DMS53 (cell line): Measurements from ENCODE around the gene PDPN.
A peak's percentile ranks its signal among the peaks of the same experiment; 100 is the strongest.
"Not testable (repeated sequence)": the region's sequence is repeated elsewhere in the genome, so short reads cannot be mapped to it uniquely, and the experiment has no call there.

Experiments used
- DNase-seq: peaks from one replicate; lab custom pipeline; 2025; lab: John Stamatoyannopoulos, UW

Gene PDPN

GRCh38 chr1:13583595-13583965 lies at the start of gene PDPN:
PDPN (plus strand) TSS chr1:13583832; CDS start chr1:13584034, 202 bp downstream.
- DNase-seq: no peak

GRCh38 chr1:13535227-13535626 lies 48.4 kb upstream of the PDPN start:
- no peak for DNase-seq

- no peak for DNase-seq
Measured at GRCh38 chr1:13536571-13536970, 47.1 kb upstream of the PDPN start.

- no peak for DNase-seq
Measured at GRCh38 chr1:13538832-13539231, 44.8 kb upstream of the PDPN start.

GRCh38 chr1:13539683-13540082 lies 43.9 kb upstream of the PDPN start:
- DNase-seq: no peak

GRCh38 chr1:13540866-13541265 lies 42.8 kb upstream of the PDPN start:
- no peak for DNase-seq

GRCh38 chr1:13541435-13542215 lies 42.0 kb upstream of the PDPN start:
- no peak for DNase-seq

GRCh38 chr1:13543451-13544220 lies 40.0 kb upstream of the PDPN start:
- DNase-seq: peak; percentile 36

GRCh38 chr1:13544221-13544556 lies 39.4 kb upstream of the PDPN start:
- DNase-seq: no peak

- no peak for DNase-seq
Measured at GRCh38 chr1:13546791-13547190, 36.8 kb upstream of the PDPN start.

- DNase-seq: no peak
Measured at GRCh38 chr1:13548281-13548680, 35.4 kb upstream of the PDPN start.

- no peak for DNase-seq
Measured at GRCh38 chr1:13549021-13549420, 34.6 kb upstream of the PDPN start.

- DNase-seq: no peak
Measured at GRCh38 chr1:13549521-13549920, 34.1 kb upstream of the PDPN start.

- no peak for DNase-seq
Measured at GRCh38 chr1:13550663-13551062, 33.0 kb upstream of the PDPN start.

- no peak for DNase-seq
Measured at GRCh38 chr1:13554798-13555197, 28.8 kb upstream of the PDPN start.

- DNase-seq: no peak
Measured at GRCh38 chr1:13556224-13556764, 27.3 kb upstream of the PDPN start.

GRCh38 chr1:13560541-13560940 lies 23.1 kb upstream of the PDPN start:
- no peak for DNase-seq

- not testable (repeated sequence) for DNase-seq
Measured at GRCh38 chr1:13562981-13563380, 20.7 kb upstream of the PDPN start.

GRCh38 chr1:13564073-13564472 lies 19.6 kb upstream of the PDPN start:
- DNase-seq: no peak

- not testable (repeated sequence) for DNase-seq
Measured at GRCh38 chr1:13570435-13570834, 13.2 kb upstream of the PDPN start.

- DNase-seq: no peak
Measured at GRCh38 chr1:13570924-13571323, 12.7 kb upstream of the PDPN start.

- no peak for DNase-seq
Measured at GRCh38 chr1:13573586-13573985, 10.0 kb upstream of the PDPN start.

GRCh38 chr1:13576926-13577325 lies 6.7 kb upstream of the PDPN start:
- no peak for DNase-seq
